Hepatocyte (in vitro differentiated cells): ENCODE data around the gene SLC4A8.
"Not testable (repeated sequence)": the region's sequence is repeated elsewhere in the genome, so short reads cannot be mapped to it uniquely, and the experiment has no call there.

Experiments
- EZH2 ChIP-seq: fragments of 200-600 bp; sonication (generic); IDR thresholded peaks from 2 replicates; pipeline ENCODE4 v1.6.1; 2016; ENCODE audit warnings: antibody characterized with exemption, mild to moderate bottlenecking, borderline replicate concordance
- EZH2phosphoT487 ChIP-seq: fragments of 200-600 bp; sonication (generic); IDR thresholded peaks from one replicate; pipeline ENCODE4 v1.6.1; 2018; ENCODE audit warnings: antibody characterized with exemption, mild to moderate bottlenecking, low read depth, moderate library complexity; ENCODE audit not compliant: unreplicated experiment, severe bottlenecking
- TF ChIP-seq, protein P1 (sequence below): fragments of 200-600 bp; sonication (generic); IDR thresholded peaks from 2 replicates; pipeline ENCODE4 v1.5.1; 2016; ENCODE audit warnings: antibody characterized with exemption, mild to moderate bottlenecking; ENCODE audit not compliant: poor library complexity

DNA sequence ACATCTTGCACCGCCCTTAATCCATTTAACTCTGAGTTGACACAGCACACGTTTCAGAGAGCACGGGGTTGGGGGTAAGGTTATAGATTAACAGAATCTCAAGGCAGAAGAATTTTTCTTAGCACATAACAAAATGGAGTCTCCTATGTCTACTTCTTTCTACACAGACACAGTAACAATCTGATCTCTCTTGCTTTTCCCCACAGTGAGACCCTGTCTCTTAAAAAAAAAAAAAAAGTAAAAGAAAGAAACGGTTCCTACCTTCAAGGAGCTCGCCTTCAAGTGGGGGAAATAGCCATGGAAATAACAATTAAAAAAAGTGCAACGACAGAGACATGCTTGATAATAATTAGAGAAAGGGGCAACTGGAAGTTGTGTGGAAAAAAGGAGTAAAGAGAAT is 30.4 kb downstream of the SLC4A8 start:
- TF ChIP-seq, protein P1, sequence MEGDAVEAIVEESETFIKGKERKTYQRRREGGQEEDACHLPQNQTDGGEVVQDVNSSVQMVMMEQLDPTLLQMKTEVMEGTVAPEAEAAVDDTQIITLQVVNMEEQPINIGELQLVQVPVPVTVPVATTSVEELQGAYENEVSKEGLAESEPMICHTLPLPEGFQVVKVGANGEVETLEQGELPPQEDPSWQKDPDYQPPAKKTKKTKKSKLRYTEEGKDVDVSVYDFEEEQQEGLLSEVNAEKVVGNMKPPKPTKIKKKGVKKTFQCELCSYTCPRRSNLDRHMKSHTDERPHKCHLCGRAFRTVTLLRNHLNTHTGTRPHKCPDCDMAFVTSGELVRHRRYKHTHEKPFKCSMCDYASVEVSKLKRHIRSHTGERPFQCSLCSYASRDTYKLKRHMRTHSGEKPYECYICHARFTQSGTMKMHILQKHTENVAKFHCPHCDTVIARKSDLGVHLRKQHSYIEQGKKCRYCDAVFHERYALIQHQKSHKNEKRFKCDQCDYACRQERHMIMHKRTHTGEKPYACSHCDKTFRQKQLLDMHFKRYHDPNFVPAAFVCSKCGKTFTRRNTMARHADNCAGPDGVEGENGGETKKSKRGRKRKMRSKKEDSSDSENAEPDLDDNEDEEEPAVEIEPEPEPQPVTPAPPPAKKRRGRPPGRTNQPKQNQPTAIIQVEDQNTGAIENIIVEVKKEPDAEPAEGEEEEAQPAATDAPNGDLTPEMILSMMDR = not testable (repeated sequence)
- TF ChIP-seq EZH2phosphoT487, EZH2: not testable (repeated sequence)
